NCI-H128 (cell line): ENCODE results near the gene NPR3.

Experiments used
- DNase-seq: peaks from one replicate; lab custom pipeline; 2025; ENCODE audit not compliant: unreplicated experiment; lab: John Stamatoyannopoulos, UW

NPR3 gene

GRCh38 chr5:32805971-32806638 lies 95.0 kb downstream of the NPR3 start:
- no peak for DNase-seq

GRCh38 chr5:32808783-32809182 lies 97.7 kb downstream of the NPR3 start:
- DNase-seq = no peak

GRCh38 chr5:32810804-32811203 lies 99.7 kb downstream of the NPR3 start:
- DNase-seq = no peak

GRCh38 chr5:32812399-32812798 lies 101.3 kb downstream of the NPR3 start:
- DNase-seq = no peak

- no peak for DNase-seq
Observed at GRCh38 chr5:32814141-32814540, 103.0 kb downstream of the NPR3 start.

- no peak for DNase-seq
Observed at GRCh38 chr5:32814620-32815019, 103.5 kb downstream of the NPR3 start.

GRCh38 chr5:32827981-32828380 lies 116.9 kb downstream of the NPR3 start:
- DNase-seq = no peak

- no peak for DNase-seq
Observed at GRCh38 chr5:32828492-32828891, 117.4 kb downstream of the NPR3 start.

GRCh38 chr5:32831624-32832023 lies 120.5 kb downstream of the NPR3 start:
- no peak for DNase-seq

GRCh38 chr5:32833127-32833526 lies 122.0 kb downstream of the NPR3 start:
- DNase-seq = no peak

GRCh38 chr5:32833663-32834062 lies 122.5 kb downstream of the NPR3 start:
- DNase-seq = no peak

- no peak for DNase-seq
Observed at GRCh38 chr5:32834251-32834650, 123.1 kb downstream of the NPR3 start.

GRCh38 chr5:32836176-32836575 lies 125.1 kb downstream of the NPR3 start:
- DNase-seq = no peak

- DNase-seq = no peak
Observed at GRCh38 chr5:32837211-32837610, 126.1 kb downstream of the NPR3 start.

GRCh38 chr5:32839106-32839505 lies 128.0 kb downstream of the NPR3 start:
- DNase-seq = no peak

- no peak for DNase-seq
Observed at GRCh38 chr5:32840606-32841005, 129.5 kb downstream of the NPR3 start.
